ENCODE data around the gene FOXP4. TPM values are rescaled to one million over a fixed set of nuclear protein-coding genes. Genes with fewer than 3 reads are reported as not detected.

FOXP4 gene
- total RNA-seq, 1 donor from 2014 or later: 66.5 TPM

DNA sequence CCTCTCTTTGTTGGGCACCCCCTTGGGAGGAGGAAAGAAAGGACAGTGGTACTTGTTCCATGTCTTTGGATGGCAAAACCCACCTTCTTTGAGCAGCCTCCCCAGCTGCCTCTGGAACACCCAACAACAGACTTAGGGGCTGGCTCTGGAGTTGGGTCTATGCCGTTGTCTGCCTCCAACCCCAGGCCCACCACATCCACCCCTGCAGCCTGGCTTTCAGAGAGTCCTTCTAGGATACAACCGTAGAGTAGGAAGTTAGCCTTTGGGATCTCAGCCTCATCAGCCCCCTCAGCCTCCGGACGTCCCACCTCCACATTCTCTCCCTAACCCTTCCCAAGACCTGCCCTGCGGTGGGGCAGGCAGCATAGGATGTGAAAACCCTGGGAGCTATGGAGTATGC is 36.4 kb downstream of the FOXP4 start:
- DNase-seq (ENCODE audit: low spot score): no peak

DNA sequence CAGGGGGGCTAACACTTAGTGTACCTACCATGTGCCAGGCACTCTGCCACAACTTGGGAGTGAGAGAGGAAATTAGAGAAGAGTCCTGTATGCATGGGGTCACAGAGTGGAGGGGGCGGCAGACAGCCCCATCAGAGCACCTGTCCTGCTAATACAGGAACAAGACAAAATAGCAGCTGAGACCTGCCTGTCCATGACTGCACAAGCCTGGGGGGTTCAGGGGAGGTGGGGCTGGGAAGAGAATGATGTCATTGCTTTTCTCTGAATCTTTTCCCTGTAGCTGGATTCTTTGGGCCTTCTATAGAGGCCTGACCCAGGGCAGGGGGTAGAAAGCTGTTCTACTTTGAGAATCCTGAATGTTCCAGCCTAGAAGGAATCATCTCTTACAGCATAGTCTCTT is 37.4 kb downstream of the FOXP4 start:
- DNase-seq (ENCODE audit: low spot score): no peak

GRCh38 chr6:41584205-41584604 is 38.0 kb downstream of the FOXP4 start:
- DNase-seq (ENCODE audit: low spot score): no peak

- DNase-seq (ENCODE audit: low spot score): peak; percentile 77
These were observed 38.6 kb downstream of the FOXP4 start for GRCh38 chr6:41584668-41585205.

DNA sequence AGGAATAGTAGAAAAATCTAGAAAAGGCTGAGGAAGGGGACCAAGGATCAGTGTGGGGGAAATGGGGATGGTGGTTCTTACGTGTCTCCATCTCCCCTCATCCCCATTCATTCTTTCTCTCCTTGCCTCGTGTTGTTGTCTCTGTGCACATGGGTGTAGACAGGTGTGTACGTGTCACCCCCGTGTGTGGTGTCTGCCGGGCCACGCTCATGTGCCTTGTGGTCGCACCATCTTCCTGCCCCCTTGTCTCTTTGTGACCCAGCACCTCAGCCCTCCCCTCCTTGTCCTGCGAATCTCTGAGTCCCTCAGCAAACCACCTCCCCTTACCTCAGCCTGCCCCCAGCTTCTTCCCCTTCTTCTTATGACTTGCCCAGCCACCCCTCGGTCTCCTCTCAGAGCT is 39.4 kb downstream of the FOXP4 start:
- no peak for DNase-seq (ENCODE audit: low spot score)

DNA sequence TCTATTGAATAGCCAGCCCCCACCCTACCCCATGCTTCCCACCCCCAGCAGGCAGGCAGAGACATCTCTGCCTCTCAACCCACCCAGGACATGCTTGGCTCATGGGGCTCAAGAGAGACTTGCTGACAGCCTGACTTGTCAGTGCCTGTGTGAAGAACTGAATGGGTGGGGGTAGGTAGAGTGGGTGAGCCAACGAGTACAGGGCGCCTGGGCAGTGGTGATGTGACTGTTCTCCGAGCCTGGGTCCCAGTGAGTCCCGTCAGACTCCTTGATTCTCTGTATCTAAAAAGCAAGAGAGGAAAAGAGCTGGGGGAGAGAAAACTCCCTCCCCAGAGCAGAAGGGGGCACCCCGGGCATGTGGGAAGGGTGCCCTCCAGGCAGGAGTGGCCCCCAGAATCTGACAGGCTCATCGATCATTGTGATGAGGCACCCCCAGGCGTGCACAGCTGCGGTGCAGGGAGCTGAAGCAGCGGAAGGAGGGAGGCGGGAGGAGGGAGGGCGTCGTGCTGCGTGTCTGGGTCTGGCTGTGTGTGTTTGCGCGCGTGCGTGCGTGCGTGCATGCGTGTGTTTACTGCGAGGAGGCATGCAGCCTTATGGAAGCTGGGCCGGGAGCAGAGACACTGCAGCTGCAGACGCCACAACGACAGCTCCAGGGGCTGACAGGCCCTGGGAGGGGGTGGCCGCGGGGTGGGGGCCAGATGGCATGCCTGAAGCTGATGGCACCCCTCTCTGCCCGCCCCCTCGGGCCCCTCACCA is 40.2 kb downstream of the FOXP4 start:
- no peak for DNase-seq (ENCODE audit: low spot score)

GRCh38 chr6:41587131-41587879 is 41.1 kb downstream of the FOXP4 start:
- no peak for DNase-seq (ENCODE audit: low spot score)

DNA sequence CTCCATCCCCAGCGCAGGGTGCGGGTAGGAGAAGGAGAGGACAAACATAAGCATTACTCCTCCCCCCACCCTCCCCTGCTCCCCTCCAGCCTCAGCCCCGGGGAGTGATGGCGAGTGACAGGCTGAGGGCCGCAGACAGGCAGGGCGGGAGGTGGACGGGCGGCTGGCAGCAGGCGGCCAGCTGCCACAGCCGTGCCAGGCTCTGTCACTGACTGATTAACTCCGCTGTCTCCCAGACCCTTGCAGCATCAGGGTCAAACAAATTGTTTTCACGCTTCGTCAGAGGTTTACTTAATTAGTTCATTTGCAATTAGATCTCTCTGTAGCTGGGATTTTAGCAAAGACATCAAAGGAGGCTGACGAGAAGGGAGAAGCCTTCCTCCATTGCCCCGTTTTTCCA is 41.9 kb downstream of the FOXP4 start:
- DNase-seq (ENCODE audit: low spot score): no peak

GRCh38 chr6:41589223-41589622 is 43.0 kb downstream of the FOXP4 start:
- DNase-seq (ENCODE audit: low spot score): no peak

GRCh38 chr6:41589636-41590622 is 43.7 kb downstream of the FOXP4 start:
- no peak for DNase-seq (ENCODE audit: low spot score)

DNA sequence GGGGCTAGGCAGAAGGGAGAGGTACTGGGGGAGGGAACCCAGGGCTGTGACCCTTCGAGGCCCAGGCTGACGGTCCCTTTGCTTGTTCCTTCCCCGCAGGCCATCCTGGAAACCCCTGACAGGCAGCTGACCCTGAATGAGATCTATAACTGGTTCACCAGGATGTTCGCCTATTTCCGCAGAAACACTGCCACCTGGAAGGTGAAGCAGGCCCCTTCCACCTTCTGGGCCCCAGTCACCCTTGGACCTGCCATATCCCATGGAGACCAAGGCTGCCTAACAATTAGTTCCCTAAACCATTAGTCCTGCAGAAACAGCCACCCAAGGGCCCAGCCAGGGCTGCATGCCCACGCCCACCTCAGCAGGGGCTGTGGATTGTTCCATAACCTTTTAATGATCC is 44.9 kb downstream of the FOXP4 start:
- no peak for DNase-seq (ENCODE audit: low spot score)

- peak; percentile 73 for DNase-seq (ENCODE audit: low spot score)
These were observed 45.8 kb downstream of the FOXP4 start for GRCh38 chr6:41591859-41592502.

- DNase-seq (ENCODE audit: low spot score): no peak
These were observed 47.2 kb downstream of the FOXP4 start for GRCh38 chr6:41593406-41593805.

- no peak for DNase-seq (ENCODE audit: low spot score)
These were observed 47.7 kb downstream of the FOXP4 start for GRCh38 chr6:41593839-41594238.

GRCh38 chr6:41594326-41594725 is 48.1 kb downstream of the FOXP4 start:
- no peak for DNase-seq (ENCODE audit: low spot score)

- no peak for DNase-seq (ENCODE audit: low spot score)
These were observed 48.6 kb downstream of the FOXP4 start for GRCh38 chr6:41594766-41595165.

DNA sequence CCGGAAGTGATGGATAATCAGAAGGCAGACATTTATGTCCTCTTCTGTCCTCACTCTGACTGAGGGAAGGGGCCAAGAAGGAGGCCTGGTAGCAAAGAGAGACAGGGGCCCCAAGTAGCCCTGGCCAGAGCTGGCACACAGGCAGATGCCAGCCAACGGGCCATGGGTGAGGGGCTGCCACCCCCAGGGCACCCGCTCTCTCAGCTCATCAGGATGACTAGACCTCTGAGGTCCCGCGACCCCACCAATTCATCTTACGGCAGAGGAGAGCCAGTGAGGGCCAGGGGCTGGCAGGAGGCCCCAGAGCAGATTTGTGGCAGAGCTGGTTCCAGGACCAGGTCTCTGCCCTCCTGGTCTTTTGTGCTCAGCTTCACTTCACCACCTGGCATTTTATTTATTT is 49.0 kb downstream of the FOXP4 start:
- DNase-seq (ENCODE audit: low spot score): no peak

GRCh38 chr6:41596096-41596685 is 50.0 kb downstream of the FOXP4 start:
- DNase-seq (ENCODE audit: low spot score): no peak

DNA sequence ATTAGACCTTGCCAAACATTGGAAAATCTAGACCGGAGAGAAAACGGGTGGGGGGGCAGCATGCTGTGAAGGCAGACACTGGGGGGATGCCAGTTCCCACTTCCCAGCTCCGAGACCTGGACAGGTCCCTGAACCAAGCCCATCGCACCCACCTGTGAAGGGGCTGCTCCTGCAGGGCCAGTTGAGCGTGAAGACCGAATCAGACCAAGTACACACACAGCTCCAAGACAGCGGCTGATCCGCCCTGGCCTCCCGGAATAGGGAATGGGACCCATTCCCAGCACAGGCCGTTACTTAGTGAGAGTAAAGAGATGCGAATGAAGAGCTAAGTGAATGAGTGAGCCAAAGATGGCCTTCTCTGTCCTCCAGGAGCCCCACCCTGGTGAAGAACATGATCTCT is 50.6 kb downstream of the FOXP4 start:
- no peak for DNase-seq (ENCODE audit: low spot score)

GRCh38 chr6:41597246-41598000 is 51.2 kb downstream of the FOXP4 start:
- DNase-seq (ENCODE audit: low spot score): no peak

Measured in mucosa of gallbladder (tissue), 1 donor.